GM23338 (cell line): ENCODE measurements around the gene FAM13A. TPM values are rescaled to one million over a fixed set of nuclear protein-coding genes. Genes with fewer than 3 reads are reported as not detected.

Source experiments
- ATAC-seq: fragments of 200-7000 bp; cut with Tn5 transposase; 3 replicates; pipeline ENCODE4 v1.9.1; 2020
- DNase-seq: peaks from one replicate; pipeline ENCODE4 v3.0.0-alpha.2; 2015; ENCODE audit warnings: low spot score
- H2AFZ ChIP-seq: fragments of 200-600 bp; sonication (generic); 2 replicates; pipeline ENCODE4 v1.8.0; 2016; ENCODE audit warnings: antibody characterized with exemption, mild to moderate bottlenecking, moderate library complexity
- H3F3A ChIP-seq: fragments of 200-600 bp; sonication (generic); replicated peaks from 2 replicates; pipeline ENCODE4 v1.8.0; 2017; ENCODE audit warnings: antibody characterized with exemption, mixed run types, low read depth
- H3K27ac ChIP-seq: fragments of 200-600 bp; sonication (generic); 2 replicates; pipeline ENCODE4 v1.6.1; 2016; ENCODE audit warnings: low read depth
- H3K27me3 ChIP-seq: fragments of 200-600 bp; sonication (generic); 2 replicates; pipeline ENCODE4 v1.8.0; 2016; ENCODE audit warnings: mild to moderate bottlenecking, mixed run types, moderate library complexity; ENCODE audit not compliant: insufficient read depth
- H3K36me3 ChIP-seq: fragments of 200-600 bp; sonication (generic); 2 replicates; pipeline ENCODE4 v1.8.0; 2016; ENCODE audit warnings: mild to moderate bottlenecking; ENCODE audit not compliant: insufficient read depth
- H3K4me1 ChIP-seq: fragments of 200-600 bp; sonication (generic); 2 replicates; pipeline ENCODE4 v1.8.0; 2016; ENCODE audit warnings: mild to moderate bottlenecking, moderate library complexity; ENCODE audit not compliant: insufficient read depth
- H3K4me2 ChIP-seq: fragments of 200-600 bp; sonication (generic); 2 replicates; pipeline ENCODE4 v1.7.1; 2017; ENCODE audit warnings: mixed run types
- H3K4me3 ChIP-seq: fragments of 200-600 bp; sonication (generic); 2 replicates; pipeline ENCODE4 v1.6.1; 2016; ENCODE audit warnings: mixed run types
- H3K79me2 ChIP-seq: fragments of 200-600 bp; sonication (generic); replicated peaks from 2 replicates; pipeline ENCODE4 v1.8.0; 2017; ENCODE audit warnings: mild to moderate bottlenecking; ENCODE audit not compliant: insufficient read depth
- H3K9me2 ChIP-seq: fragments of 200-600 bp; sonication (generic); 2 replicates; pipeline ENCODE4 v1.8.0; 2017; ENCODE audit not compliant: insufficient read depth
- H4K20me1 ChIP-seq: fragments of 200-600 bp; sonication (generic); replicated peaks from 2 replicates; pipeline ENCODE4 v1.8.0; 2017; ENCODE audit warnings: mild to moderate bottlenecking; ENCODE audit not compliant: insufficient read depth
- H3K27ac Mint-ChIP-seq: 2 replicates; pipeline ENCODE4 v1.8.0; 2020; ENCODE audit warnings: inconsistent platforms, mild to moderate bottlenecking, moderate library complexity, mixed read lengths
- H3K27me3 Mint-ChIP-seq: 3 replicates; pipeline ENCODE4 v1.8.0; 2022; ENCODE audit warnings: low read depth, mild to moderate bottlenecking, moderate library complexity, mixed read lengths, inconsistent platforms; ENCODE audit not compliant: insufficient read depth, poor library complexity
- H3K36me3 Mint-ChIP-seq: 3 replicates; pipeline ENCODE4 v1.8.0; 2021; ENCODE audit warnings: low read depth, mild to moderate bottlenecking, inconsistent platforms, moderate library complexity, mixed read lengths
- H3K4me1 Mint-ChIP-seq: 3 replicates; pipeline ENCODE4 v1.8.0; 2020; ENCODE audit warnings: mild to moderate bottlenecking, inconsistent platforms, mixed read lengths
- H3K4me3 Mint-ChIP-seq: 3 replicates; pipeline ENCODE4 v1.8.0; 2021; ENCODE audit warnings: moderate library complexity, mild to moderate bottlenecking, inconsistent platforms, mixed read lengths
- H3K9me3 Mint-ChIP-seq: 3 replicates; pipeline ENCODE4 v1.8.0; 2020; ENCODE audit warnings: moderate library complexity, mild to moderate bottlenecking, inconsistent platforms, mixed read lengths
- CREB1 ChIP-seq: fragments of 250-450 bp; sonication (Bioruptor Pico); IDR thresholded peaks from 2 replicates; pipeline ENCODE4 v1.5.0; 2020; ENCODE audit warnings: low read depth, mild to moderate bottlenecking, moderate library complexity
- CTCF ChIP-seq, 2 experiments: fragments of 200-600 bp in 1 of 2; sonication (generic) in 1 of 2; conservative IDR thresholded peaks; 2 replicates each; pipeline versions ENCODE4 v1.5.1 to v1.6.1; 2016 to 2017; ENCODE audit warnings: antibody characterized with exemption in 2 of 2, low read depth in 2 of 2, mild to moderate bottlenecking in 2 of 2, moderate library complexity in 1 of 2
- ETS1 ChIP-seq: IDR thresholded peaks from 2 replicates; pipeline ENCODE4 v1.6.1; 2016; ENCODE audit warnings: antibody characterized with exemption
- EZH2 ChIP-seq: fragments of 200-600 bp; sonication (generic); IDR thresholded peaks from one replicate; pipeline ENCODE4 v1.8.0; 2017; ENCODE audit warnings: antibody characterized with exemption, mild to moderate bottlenecking, low read depth; ENCODE audit not compliant: unreplicated experiment
- EZH2phosphoT487 ChIP-seq: fragments of 200-600 bp; sonication (generic); IDR thresholded peaks from one replicate; pipeline ENCODE4 v1.8.1; 2018; ENCODE audit warnings: antibody characterized with exemption; ENCODE audit not compliant: unreplicated experiment
- NANOG ChIP-seq: IDR thresholded peaks from 2 replicates; pipeline ENCODE4 v1.6.1; 2016; ENCODE audit warnings: antibody characterized with exemption, borderline replicate concordance
- POLR2AphosphoS5 ChIP-seq: IDR thresholded peaks from 2 replicates; pipeline ENCODE4 v1.6.1; 2016; ENCODE audit warnings: antibody characterized with exemption, low read depth
- STAT1 ChIP-seq: IDR thresholded peaks from one replicate; pipeline ENCODE4 v1.6.1; 2016; ENCODE audit warnings: antibody characterized with exemption; ENCODE audit not compliant: unreplicated experiment
- ZNF331 ChIP-seq: fragments of 250-450 bp; sonication (Bioruptor Pico); IDR thresholded peaks from 2 replicates; pipeline ENCODE4 v1.5.0; 2020; ENCODE audit warnings: low read depth, mild to moderate bottlenecking, moderate library complexity
- polyA plus RNA-seq: library from polyadenylated mRNA; unstranded; fragments of >200 nt; fragmentation: Nextera tagmentation; extraction: Ambion mirVana; gene quantifications from 2 replicates; pipeline ENCODE4 v1.2.1, GENCODE V29; 2016
- total RNA-seq: library from RNA; depleted of rRNA; stranded (reverse); fragments of >200 nt; shearing (Covaris generic); gene quantifications from 2 replicates; pipeline ENCODE4 v1.2.3, GENCODE V29; 2014
- TF ChIP-seq, protein P1 (sequence below): IDR thresholded peaks from one replicate; pipeline ENCODE4 v1.6.1; 2018; ENCODE audit warnings: antibody characterized with exemption; ENCODE audit not compliant: unreplicated experiment

The FAM13A gene
- total and polyA plus RNA-seq, 2 experiments from 2014 or later = 13.9 to 28.4 TPM

GRCh38 chr4:89101256-89102161 lies 44.5 kb upstream of the FAM13A start (continued):
- no peak for TF ChIP-seq CTCF (conservative IDR thresholded peaks at IDR 0.05; ENCODE audit: low read depth in 2 of 2)
- no peak for TF ChIP-seq EZH2phosphoT487
- TF ChIP-seq STAT1 = no peak
- TF ChIP-seq NANOG = no peak
- TF ChIP-seq CREB1 = no peak

DNA sequence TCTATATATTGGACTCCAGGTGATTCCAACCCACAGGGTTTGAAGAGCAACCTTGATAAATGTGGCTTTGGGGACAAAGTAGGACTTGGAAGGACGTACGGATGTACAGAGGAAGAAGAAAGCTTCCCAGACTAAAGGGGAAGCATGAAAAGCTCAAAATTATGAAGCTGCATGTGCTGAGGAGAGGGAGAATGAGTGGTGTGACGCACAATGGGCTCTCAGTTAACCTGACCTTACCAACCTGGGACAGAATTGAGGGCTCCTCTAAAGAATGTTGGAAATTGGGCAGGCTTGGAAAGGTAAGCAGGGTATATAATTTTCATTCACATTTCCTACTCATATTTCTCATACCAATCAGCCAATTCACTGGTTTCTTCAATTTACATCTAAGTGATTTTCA lies 43.9 kb upstream of the FAM13A start:
- peaks cover 7% of the 10 kb centered on the region; the same call in 2 of the 3 replicates for H3K9me3 Mint-ChIP-seq
- DNase-seq (no peak), ATAC-seq (no peak)
- Histone ChIP-seq H3F3A (no peaks in the 10 kb centered on the region), H3K27ac (no peak overlapping the region), H3K4me1 (no peaks in the 10 kb centered on the region), H3K4me3 (no peak overlapping the region), H3K27me3 (no peaks in the 10 kb centered on the region), H2AFZ (no peak overlapping the region), H3K4me2 (no peak overlapping the region), H4K20me1 (no peaks in the 10 kb centered on the region), H3K9me2 (no peaks in the 10 kb centered on the region), H3K79me2 (no peaks in the 10 kb centered on the region), H3K36me3 (no peaks in the 10 kb centered on the region)
- no peak overlapping the region for H3K27ac Mint-ChIP-seq
- H3K27me3 Mint-ChIP-seq = no peaks in the 10 kb centered on the region
- H3K4me1 Mint-ChIP-seq = no peaks in the 10 kb centered on the region
- no peak overlapping the region for H3K4me3 Mint-ChIP-seq
- H3K36me3 Mint-ChIP-seq = 0 out of 3 replicates have a peak, but pooled peaks cover 2% of the 10 kb centered on the region
- TF ChIP-seq ZNF331 (CRISPR knock-in tag) = no peak
- TF ChIP-seq EZH2phosphoT487 = no peak
- TF ChIP-seq POLR2AphosphoS5 = no peak
- no peak for TF ChIP-seq ETS1
- no peak for TF ChIP-seq CREB1
- TF ChIP-seq NANOG = no peak
- TF ChIP-seq EZH2 = no peak

DNA sequence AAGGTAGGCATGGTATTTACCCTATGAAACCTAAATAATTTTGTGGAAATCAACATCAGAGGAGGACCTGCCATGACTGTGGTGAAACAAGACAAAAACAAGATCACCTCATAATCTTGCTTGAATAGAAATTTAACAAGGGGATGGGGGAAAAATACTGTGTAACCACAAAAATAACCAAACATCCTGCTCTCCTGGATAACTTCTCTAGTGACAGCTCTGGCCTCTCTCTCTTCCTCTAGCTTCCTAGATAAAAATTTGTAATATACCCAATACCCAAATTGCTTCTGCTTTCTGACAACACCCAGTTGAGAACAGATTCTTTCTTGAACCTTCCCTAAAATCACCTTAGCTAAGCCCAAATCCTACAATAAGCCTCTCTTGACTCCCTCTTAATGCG lies 42.5 kb upstream of the FAM13A start:
- H3K27ac ChIP-seq = no peak overlapping the region
- no peak overlapping the region for H3K27ac Mint-ChIP-seq
- H3K4me3 Mint-ChIP-seq = no peak overlapping the region
- TF ChIP-seq NANOG (no peak), ETS1 (no peak), ZNF331 (CRISPR knock-in tag) (no peak), CTCF (conservative IDR thresholded peaks at IDR 0.05; ENCODE audit: low read depth in 2 of 2) (no peak), EZH2 (no peak), STAT1 (no peak), CREB1 (no peak)
- TF ChIP-seq, protein P1, sequence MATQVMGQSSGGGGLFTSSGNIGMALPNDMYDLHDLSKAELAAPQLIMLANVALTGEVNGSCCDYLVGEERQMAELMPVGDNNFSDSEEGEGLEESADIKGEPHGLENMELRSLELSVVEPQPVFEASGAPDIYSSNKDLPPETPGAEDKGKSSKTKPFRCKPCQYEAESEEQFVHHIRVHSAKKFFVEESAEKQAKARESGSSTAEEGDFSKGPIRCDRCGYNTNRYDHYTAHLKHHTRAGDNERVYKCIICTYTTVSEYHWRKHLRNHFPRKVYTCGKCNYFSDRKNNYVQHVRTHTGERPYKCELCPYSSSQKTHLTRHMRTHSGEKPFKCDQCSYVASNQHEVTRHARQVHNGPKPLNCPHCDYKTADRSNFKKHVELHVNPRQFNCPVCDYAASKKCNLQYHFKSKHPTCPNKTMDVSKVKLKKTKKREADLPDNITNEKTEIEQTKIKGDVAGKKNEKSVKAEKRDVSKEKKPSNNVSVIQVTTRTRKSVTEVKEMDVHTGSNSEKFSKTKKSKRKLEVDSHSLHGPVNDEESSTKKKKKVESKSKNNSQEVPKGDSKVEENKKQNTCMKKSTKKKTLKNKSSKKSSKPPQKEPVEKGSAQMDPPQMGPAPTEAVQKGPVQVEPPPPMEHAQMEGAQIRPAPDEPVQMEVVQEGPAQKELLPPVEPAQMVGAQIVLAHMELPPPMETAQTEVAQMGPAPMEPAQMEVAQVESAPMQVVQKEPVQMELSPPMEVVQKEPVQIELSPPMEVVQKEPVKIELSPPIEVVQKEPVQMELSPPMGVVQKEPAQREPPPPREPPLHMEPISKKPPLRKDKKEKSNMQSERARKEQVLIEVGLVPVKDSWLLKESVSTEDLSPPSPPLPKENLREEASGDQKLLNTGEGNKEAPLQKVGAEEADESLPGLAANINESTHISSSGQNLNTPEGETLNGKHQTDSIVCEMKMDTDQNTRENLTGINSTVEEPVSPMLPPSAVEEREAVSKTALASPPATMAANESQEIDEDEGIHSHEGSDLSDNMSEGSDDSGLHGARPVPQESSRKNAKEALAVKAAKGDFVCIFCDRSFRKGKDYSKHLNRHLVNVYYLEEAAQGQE = no peak

More for the DNA sequence above, 42.5 kb upstream of the FAM13A start:
- no peak overlapping the region for H3K4me3 ChIP-seq
- H3K9me3 Mint-ChIP-seq = peaks cover 7% of the 10 kb centered on the region; the same call in 2 of the 3 replicates
- no peaks in the 10 kb centered on the region for H3K27me3 Mint-ChIP-seq
- no peaks in the 10 kb centered on the region for H3K79me2 ChIP-seq
- no peaks in the 10 kb centered on the region for H3K9me2 ChIP-seq
- no peak for ATAC-seq
- no peaks in the 10 kb centered on the region for H4K20me1 ChIP-seq
- H3K4me1 ChIP-seq = no peaks in the 10 kb centered on the region
- H3F3A ChIP-seq = no peaks in the 10 kb centered on the region
- H3K4me2 ChIP-seq = no peak overlapping the region
- H3K27me3 ChIP-seq = no peaks in the 10 kb centered on the region
- H3K36me3 Mint-ChIP-seq = 0 out of 3 replicates have a peak, but pooled peaks cover 2% of the 10 kb centered on the region
- H3K36me3 ChIP-seq = no peaks in the 10 kb centered on the region
- no peak for DNase-seq
- H3K4me1 Mint-ChIP-seq = no peaks in the 10 kb centered on the region
- no peak overlapping the region for H2AFZ ChIP-seq
